ENCODE data around the gene OR2L8.

Gene OR2L8

GRCh38 chr1:247913786-247914185, 34.9 kb upstream of the OR2L8 start:
- H3K9me3 Mint-ChIP-seq = peaks cover 55% of the 10 kb centered on the region
- TF ChIP-seq, protein P1, sequence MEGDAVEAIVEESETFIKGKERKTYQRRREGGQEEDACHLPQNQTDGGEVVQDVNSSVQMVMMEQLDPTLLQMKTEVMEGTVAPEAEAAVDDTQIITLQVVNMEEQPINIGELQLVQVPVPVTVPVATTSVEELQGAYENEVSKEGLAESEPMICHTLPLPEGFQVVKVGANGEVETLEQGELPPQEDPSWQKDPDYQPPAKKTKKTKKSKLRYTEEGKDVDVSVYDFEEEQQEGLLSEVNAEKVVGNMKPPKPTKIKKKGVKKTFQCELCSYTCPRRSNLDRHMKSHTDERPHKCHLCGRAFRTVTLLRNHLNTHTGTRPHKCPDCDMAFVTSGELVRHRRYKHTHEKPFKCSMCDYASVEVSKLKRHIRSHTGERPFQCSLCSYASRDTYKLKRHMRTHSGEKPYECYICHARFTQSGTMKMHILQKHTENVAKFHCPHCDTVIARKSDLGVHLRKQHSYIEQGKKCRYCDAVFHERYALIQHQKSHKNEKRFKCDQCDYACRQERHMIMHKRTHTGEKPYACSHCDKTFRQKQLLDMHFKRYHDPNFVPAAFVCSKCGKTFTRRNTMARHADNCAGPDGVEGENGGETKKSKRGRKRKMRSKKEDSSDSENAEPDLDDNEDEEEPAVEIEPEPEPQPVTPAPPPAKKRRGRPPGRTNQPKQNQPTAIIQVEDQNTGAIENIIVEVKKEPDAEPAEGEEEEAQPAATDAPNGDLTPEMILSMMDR (IDR thresholded peaks at IDR 0.05) = no peak
- H3K27ac Mint-ChIP-seq = no peak overlapping the region
- no peaks in the 10 kb centered on the region for H3K36me3 Mint-ChIP-seq (ENCODE audit: low read depth)
- DNase-seq = no peak
- H3K4me3 Mint-ChIP-seq = no peak overlapping the region
- no peaks in the 10 kb centered on the region for H3K4me1 Mint-ChIP-seq
- no peaks in the 10 kb centered on the region for H3K27me3 Mint-ChIP-seq (ENCODE audit: low read depth, poor library complexity)

GRCh38 chr1:247914941-247915662, 33.6 kb upstream of the OR2L8 start:
- TF ChIP-seq, protein P1 (IDR thresholded peaks at IDR 0.05) = no peak
- H3K9me3 Mint-ChIP-seq = peaks cover 59% of the 10 kb centered on the region
- no peak for DNase-seq
- H3K36me3 Mint-ChIP-seq (ENCODE audit: low read depth) = no peaks in the 10 kb centered on the region
- H3K27me3 Mint-ChIP-seq (ENCODE audit: low read depth, poor library complexity) = peaks cover 3% of the 10 kb centered on the region
- H3K4me3 Mint-ChIP-seq = no peak overlapping the region
- no peaks in the 10 kb centered on the region for H3K4me1 Mint-ChIP-seq
- no peak overlapping the region for H3K27ac Mint-ChIP-seq

- Mint-ChIP-seq H3K27ac (no peak within 1 kb of the TSS), H3K36me3 (ENCODE audit: low read depth) (no peaks in the 10 kb centered on the region), H3K27me3 (ENCODE audit: low read depth, poor library complexity) (peaks cover 3% of the 10 kb centered on the region), H3K4me3 (no peak within 1 kb of the TSS), H3K4me1 (no peaks in the 10 kb centered on the region), H3K9me3 (peaks cover 38% of the 10 kb centered on the region)
- DNase-seq = no peak
- TF ChIP-seq, protein P1 (IDR thresholded peaks at IDR 0.05) = no peak
These were observed 28.7 kb upstream of the OR2L8 start, which contains the start of gene OR2T8 for GRCh38 chr1:247919952-247920351. TSS of gene OR2T8 (plus strand) at chr1:247920252. CDS start at chr1:247921018, 766 bp downstream.

- Mint-ChIP-seq H3K27me3 (ENCODE audit: low read depth, poor library complexity) (peaks cover 3% of the 10 kb centered on the region), H3K9me3 (peaks cover 38% of the 10 kb centered on the region), H3K4me1 (no peaks in the 10 kb centered on the region), H3K27ac (no peak overlapping the region), H3K4me3 (no peak overlapping the region), H3K36me3 (ENCODE audit: low read depth) (no peaks in the 10 kb centered on the region)
- DNase-seq = no peak
- TF ChIP-seq, protein P1 (IDR thresholded peaks at IDR 0.05) = no peak
These were observed 24.7 kb upstream of the OR2L8 start for GRCh38 chr1:247923941-247924340.

- Mint-ChIP-seq H3K36me3 (ENCODE audit: low read depth) (no peaks in the 10 kb centered on the region), H3K4me3 (no peak within 1 kb of the TSS), H3K9me3 (peaks cover 35% of the 10 kb centered on the region), H3K27me3 (ENCODE audit: low read depth, poor library complexity) (no peaks in the 10 kb centered on the region), H3K27ac (no peak within 1 kb of the TSS), H3K4me1 (no peaks in the 10 kb centered on the region)
- TF ChIP-seq, protein P1 (IDR thresholded peaks at IDR 0.05) = no peak
- DNase-seq = no peak
These were observed 23.8 kb upstream of the OR2L8 start, which contains the start of gene OR2AJ1 for GRCh38 chr1:247924868-247925267. TSS of gene OR2AJ1 (plus strand) at chr1:247924889. CDS start at chr1:247933769, 8,880 bp downstream.

- no peaks in the 10 kb centered on the region for H3K36me3 Mint-ChIP-seq (ENCODE audit: low read depth)
- no peak for DNase-seq
- H3K9me3 Mint-ChIP-seq = peaks cover 45% of the 10 kb centered on the region
- TF ChIP-seq, protein P1 (IDR thresholded peaks at IDR 0.05) = no peak
- peaks cover 9% of the 10 kb centered on the region for H3K27me3 Mint-ChIP-seq (ENCODE audit: low read depth, poor library complexity)
- no peaks in the 10 kb centered on the region for H3K4me1 Mint-ChIP-seq
- no peak overlapping the region for H3K4me3 Mint-ChIP-seq
- H3K27ac Mint-ChIP-seq = no peak overlapping the region
These were observed 14.7 kb upstream of the OR2L8 start for GRCh38 chr1:247933989-247934388.
